Fibroblast of the aortic adventitia (primary cell): ENCODE results near the gene PITPNM3. TPM values are rescaled to one million over a fixed set of nuclear protein-coding genes. Genes with fewer than 3 reads are reported as not detected.

Experiments
- DNase-seq: peaks from one replicate; pipeline ENCODE4 v3.0.0-alpha.2; 2010; ENCODE audit warnings: low read depth
- H3K4me3 ChIP-seq: 2 replicates; pipeline ENCODE4 v1.5.1; 2011; ENCODE audit warnings: low read depth, mild to moderate bottlenecking, control low read depth, low read length, moderate library complexity
- CTCF ChIP-seq: IDR thresholded peaks from 2 replicates; pipeline ENCODE4 v1.5.1; 2011; ENCODE audit warnings: mild to moderate bottlenecking, low read length, control low read depth, inconsistent platforms; ENCODE audit not compliant: insufficient read depth
- total RNA-seq: library from RNA; depleted of rRNA; stranded (reverse); fragments of >200 nt; gene quantifications from 2 replicates; pipeline ENCODE4 v1.2.3, GENCODE V29; 2012; ENCODE audit warnings: low replicate concordance

PITPNM3 gene
- total RNA-seq, 1 donor = 1.3 TPM

GRCh38 chr17:6546069-6546718, 10.2 kb downstream of the PITPNM3 start:
- no peak for TF ChIP-seq CTCF
- DNase-seq = peak; percentile 53
- H3K4me3 ChIP-seq = no peak overlapping the region

DNA sequence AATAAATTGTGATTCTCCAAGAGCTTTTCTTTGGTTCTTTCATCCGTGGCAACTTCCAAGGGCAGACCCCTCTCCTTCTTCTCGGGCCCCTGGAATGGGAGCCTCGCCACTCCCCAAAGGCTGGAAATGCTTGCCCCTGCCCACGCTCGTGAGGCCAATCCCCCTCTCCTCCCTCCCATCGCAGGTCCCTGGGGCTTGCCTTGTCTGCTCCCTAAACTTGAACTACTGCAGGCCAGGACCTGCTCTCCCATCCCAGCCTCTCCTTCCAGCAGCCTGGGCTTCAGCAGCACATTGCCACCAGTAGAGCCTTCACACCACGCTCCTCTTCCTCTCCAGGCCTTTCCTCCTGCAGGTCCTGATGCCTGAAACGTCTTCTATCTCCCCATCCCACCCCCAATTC, 11.1 kb downstream of the PITPNM3 start:
- no peak for DNase-seq
- no peak overlapping the region for H3K4me3 ChIP-seq
- TF ChIP-seq CTCF = no peak

DNA sequence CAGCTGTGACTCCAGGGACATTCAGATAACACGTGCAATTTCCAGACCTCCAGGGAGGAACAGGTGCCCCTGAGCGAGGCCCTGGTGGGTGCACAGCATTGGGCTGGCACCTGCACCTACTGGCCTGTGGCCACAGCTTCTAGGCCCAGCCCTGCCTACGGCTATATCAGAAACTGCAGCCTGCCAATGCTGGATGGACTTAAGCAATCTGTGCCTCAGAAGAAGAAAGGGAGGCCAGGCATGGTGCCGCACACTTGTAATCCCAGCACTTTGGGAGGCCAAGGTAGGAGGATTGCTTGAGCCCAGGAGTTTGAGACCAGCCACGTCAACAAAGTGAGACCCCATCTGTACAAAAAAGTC, 12.4 kb downstream of the PITPNM3 start:
- no peak overlapping the region for H3K4me3 ChIP-seq
- no peak for DNase-seq
- no peak for TF ChIP-seq CTCF

DNA sequence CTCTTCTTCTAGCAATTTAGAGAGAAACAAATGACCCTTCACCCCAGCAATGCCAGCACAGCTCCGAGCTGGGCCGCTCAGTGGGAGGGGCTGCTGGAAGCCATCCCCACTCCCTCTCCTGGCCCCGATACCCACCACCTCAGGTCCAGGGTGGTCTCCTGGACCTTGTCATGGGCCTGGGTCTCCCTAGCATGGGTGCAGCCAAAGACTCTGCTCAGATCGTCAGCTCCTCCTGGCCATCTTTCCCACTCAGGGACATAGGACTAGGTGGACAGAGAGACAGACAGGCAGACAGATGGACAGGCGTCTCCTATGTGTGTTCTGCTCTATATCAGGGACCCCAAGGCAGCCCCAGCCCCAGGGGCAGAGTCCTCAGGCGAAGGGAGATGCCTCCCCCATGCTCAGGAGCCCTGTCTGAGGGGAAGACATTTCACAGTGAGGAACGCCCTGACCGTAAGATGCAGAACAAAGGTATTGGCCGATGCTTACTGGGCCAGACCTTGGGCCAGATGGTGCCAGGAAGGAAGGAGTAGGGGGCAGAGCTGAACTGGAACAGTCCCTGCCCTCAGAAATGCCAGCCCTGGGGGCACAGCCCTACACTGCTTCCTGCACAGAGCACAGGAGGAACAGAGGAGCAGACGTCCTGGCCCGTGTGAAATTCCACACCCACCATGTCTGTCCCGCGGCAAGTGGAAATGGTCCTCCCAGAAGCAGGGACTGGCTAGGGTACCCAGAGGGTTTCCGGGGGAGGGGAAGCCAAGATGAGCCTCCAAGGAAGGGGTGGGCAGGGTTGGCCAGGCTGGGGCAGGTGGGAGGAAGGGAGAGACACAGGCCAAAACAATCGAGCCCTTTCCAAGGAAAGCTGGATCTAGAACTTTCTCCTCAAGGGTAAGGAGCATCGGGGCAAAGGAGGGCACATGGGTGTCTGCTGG, 13.0 kb downstream of the PITPNM3 start:
- no peak for TF ChIP-seq CTCF
- no peak for DNase-seq
- no peak overlapping the region for H3K4me3 ChIP-seq

- TF ChIP-seq CTCF = no peak
- no peak for DNase-seq
- no peak overlapping the region for H3K4me3 ChIP-seq
Measured at GRCh38 chr17:6542577-6542976, 13.8 kb downstream of the PITPNM3 start.

DNA sequence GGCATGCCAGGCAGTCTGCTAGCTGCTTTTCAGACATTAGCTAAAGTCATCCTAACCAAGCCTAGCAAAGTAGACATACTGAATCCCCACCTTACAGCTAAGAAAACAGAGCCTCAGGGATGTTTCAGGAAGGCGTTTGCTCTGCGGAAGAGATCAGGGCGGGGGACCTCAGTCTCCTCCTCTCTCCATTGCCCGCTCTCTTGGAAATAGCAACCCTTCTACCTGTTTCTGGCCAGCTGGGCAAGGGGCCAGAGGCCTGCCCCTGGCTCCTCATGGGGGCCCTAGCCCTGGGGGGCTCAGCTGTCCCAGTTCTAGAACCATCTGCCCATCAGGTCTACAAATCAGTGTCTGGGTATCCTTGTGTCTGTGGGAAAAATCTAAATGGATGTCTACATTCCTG, 14.5 kb downstream of the PITPNM3 start:
- no peak for DNase-seq
- TF ChIP-seq CTCF = no peak

DNA sequence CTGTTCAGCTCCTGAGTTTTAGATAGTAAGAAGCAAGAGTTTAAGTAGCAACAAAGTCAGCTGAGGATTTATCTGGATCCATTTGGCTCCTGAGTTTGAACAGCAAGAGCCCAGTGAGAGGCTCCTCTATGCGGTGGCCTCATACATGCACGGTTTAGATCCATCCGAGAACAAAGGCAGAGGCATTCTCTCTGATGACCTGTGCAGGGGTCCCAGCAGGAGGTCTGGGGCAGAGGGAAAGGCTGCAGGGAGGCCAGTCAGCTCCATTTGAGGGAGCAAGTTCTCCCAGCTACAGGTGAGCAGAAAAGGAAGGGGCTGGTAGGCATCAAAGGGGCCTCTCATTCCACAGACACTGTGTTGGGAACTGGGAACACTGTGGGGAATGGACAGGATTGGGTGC, 16.5 kb downstream of the PITPNM3 start:
- H3K4me3 ChIP-seq = no peak overlapping the region
- TF ChIP-seq CTCF = no peak
- DNase-seq = no peak

More for the DNA sequence above, 14.5 kb downstream of the PITPNM3 start:
- no peak overlapping the region for H3K4me3 ChIP-seq
